ENCODE data around the gene PRR16.
"Not testable (repeated sequence)": the region's sequence is repeated elsewhere in the genome, so short reads cannot be mapped to it uniquely, and the experiment has no call there.

Gene PRR16

GRCh38 chr5:120463991-120464626 is at the start of gene PRR16:
PRR16 (plus strand) TSS chr5:120464300.
- intact Hi-C loops (cut with DNase I): no loop called here

GRCh38 chr5:120415985-120416384 is 48.1 kb upstream of the PRR16 start:
- no peak for DNase-seq
- intact Hi-C loops (cut with DNase I): no loop called here

More at GRCh38 chr5:120463991-120464626, at the start of gene PRR16:
- peak in 41 of 42 donors; percentile 10 to 80 (median 62) for DNase-seq

DNA sequence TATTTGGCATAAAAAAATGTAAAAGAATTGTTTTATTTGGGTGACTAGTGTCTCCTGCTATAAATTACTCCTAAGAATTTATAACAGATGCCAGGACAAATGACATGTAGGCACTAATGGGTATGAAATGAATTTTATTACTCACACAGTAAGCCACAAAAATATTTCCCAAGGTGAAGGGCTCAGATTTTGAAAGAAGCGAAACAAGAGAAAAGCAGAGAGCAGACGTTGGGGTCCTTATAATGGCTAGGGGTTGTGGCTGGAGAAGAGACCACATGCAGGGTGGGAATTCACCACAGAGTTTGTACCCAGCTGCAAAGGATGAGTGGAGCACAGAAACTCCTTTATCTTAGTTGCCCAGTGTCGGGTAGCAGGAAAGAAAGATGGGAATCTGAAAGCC is 45.0 kb upstream of the PRR16 start:
- intact Hi-C loops (cut with DNase I): no loop called here
- no peak for DNase-seq

- intact Hi-C loops (cut with DNase I); DNase-seq: not testable (repeated sequence)
Observed at GRCh38 chr5:120426633-120427275, 37.3 kb upstream of the PRR16 start.

DNA sequence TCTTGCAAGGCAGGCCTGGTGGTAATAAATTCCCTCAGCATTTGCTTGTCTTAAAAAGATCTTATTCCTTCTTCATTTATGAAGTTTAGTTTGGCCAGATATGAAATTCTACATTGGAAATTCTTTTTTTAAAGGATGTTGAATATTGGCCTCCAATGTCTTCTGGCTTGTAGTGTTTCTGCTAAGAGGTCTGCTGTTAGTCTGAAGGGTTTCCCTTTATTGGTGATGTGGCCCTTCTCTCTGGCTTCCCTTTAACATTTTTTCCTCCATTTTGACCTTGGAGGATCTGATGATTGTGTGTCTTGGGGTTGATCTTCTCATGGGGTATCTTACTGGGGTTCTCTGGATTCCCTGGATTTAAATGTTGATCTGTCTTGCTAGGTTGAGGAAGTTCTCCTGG is 33.5 kb upstream of the PRR16 start:
- no peak for DNase-seq
- intact Hi-C loops (cut with DNase I): no loop called here

DNA sequence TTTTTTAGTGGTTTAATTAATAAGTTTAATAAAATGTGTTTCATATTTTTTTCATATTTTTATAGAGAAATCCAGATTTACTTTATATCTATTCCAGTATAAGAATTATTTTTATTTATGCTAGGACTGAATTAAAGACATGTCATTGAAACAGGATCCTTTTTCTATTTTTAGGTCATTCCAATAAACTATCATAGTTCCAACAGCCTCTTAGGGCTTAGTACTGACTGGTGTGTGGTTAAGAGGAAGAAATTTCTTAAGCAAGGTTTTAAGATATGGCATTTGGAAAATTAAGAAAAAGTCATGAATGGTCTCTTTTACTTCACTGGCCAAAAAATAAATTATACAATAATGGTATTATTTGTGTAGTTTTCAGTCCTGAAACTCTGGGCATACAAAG is 31.2 kb upstream of the PRR16 start:
- intact Hi-C loops (cut with DNase I): no loop called here
- no peak for DNase-seq

DNA sequence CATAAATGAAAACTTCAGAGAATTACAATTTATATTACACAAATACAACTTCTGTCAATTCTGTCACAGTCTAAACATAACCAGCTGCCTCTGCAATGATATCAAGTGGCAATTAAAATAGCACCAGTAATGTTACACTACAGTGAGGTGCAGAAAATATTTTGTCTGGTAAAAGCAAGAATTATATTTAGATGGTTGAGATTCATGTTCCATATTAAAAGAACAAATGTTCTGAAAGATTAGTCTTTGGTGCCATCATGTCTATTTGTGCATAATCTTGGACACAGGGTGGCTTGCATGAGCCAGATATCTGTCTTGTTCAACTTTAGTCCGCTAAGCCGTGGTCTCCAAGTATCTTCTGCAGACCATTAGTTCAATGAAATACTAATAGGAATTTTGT is 29.0 kb upstream of the PRR16 start:
- no peak for DNase-seq
- intact Hi-C loops (cut with DNase I): no loop called here

DNA sequence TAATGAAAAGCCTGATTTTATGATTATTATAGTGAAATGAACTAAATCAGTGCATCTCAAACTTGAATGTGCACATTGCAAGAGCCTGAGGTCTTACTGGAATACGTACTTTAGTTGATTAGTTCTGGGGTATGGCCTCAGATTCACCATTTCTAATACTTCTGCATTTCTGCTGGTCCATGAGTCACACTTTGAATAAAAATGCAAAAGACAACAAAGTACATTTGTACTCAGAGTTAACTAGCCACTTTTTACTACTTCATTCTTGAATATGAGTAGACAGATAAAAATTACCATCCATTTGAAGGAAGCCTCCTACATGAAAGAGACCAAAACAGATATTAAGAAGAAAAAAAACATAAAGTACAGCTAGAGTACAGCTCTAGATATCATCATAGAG is 27.1 kb upstream of the PRR16 start:
- DNase-seq: no peak
- intact Hi-C loops (cut with DNase I): no loop called here

DNA sequence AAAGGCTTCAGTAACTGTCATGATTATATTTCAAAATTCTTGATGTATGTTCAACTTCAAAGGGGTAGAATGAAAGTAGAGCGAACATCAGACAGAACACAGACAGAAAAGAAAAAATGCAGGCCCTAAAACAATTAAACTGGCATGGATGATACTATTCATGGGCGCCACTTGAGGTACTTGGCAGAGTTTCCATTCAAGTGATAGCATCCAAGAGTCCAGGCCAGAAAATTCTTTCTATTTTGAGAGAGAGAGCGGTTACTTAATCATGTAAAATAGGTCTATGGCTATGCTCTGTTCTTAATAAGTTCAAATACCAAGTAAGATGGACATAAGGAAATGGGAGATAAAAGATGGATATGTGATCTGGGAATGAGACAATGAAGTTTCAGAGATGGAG is 21.4 kb upstream of the PRR16 start:
- no peak for DNase-seq
- intact Hi-C loops (cut with DNase I): no loop called here

DNA sequence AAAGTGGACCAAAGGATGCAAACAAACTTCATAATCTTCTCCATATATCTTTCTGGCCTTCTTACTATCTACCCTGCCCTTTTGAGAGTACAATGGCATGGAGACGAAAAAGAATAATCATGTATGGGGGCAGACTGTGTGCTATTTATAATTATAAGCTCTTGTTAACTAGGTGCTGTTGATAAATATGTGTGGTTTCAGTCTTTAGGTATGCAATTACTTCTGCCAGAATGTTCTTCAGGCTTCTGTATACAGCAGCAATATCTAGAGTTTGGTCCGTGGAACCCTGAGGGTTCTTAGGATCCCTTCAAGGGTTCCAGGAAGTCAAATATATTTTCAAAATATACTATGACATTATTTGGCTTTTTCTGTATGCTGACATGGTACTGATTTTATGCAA is 20.5 kb upstream of the PRR16 start:
- DNase-seq: no peak
- intact Hi-C loops (cut with DNase I): no loop called here

GRCh38 chr5:120446068-120446492 is 18.0 kb upstream of the PRR16 start:
- no peak for DNase-seq
- intact Hi-C loops (cut with DNase I): no loop called here

DNA sequence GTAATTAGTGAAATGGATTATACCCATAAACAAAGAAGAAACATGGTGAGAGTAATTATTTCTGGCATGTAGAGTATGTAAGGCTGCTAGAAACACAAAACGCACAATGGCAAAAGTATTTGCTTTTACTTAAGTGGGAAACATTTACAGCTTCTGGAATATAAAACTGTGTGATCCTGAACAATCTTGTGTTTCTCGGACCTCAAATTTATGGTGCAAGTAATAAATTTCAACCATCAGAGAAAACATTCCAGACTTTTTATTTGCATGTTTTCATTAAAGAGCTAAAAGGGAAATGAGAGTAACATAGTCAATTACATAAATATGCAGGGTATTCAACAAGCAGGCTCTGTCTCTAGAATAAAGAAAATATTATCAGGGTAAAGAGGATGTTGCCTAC is 17.2 kb upstream of the PRR16 start:
- no peak for DNase-seq
- intact Hi-C loops (cut with DNase I): no loop called here

- no peak for DNase-seq
- intact Hi-C loops (cut with DNase I): no loop called here
Observed at GRCh38 chr5:120447706-120448239, 16.3 kb upstream of the PRR16 start.

- intact Hi-C loops (cut with DNase I): no loop called here
- DNase-seq: no peak
Observed at GRCh38 chr5:120449501-120449900, 14.6 kb upstream of the PRR16 start.

DNA sequence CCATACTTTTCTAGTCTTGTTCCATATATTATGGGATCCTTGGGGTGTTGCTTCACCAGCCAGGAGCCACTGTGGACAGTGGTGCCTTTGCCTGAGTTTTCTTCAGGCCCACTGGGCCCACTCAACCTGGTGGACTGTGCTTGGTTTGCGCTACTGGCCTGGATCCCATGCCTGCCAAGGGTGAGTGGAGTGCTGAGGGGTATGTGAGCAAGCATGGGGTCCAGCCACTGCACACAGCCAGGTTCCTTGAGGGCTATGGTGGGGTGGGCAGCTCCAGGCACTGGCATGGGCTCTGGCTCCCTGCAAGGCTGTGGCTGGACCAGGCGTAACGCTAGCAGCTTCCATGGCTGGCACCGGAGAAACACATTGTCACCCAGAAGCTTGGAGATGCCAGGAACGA is 13.2 kb upstream of the PRR16 start:
- intact Hi-C loops (cut with DNase I): no loop called here
- DNase-seq: no peak

DNA sequence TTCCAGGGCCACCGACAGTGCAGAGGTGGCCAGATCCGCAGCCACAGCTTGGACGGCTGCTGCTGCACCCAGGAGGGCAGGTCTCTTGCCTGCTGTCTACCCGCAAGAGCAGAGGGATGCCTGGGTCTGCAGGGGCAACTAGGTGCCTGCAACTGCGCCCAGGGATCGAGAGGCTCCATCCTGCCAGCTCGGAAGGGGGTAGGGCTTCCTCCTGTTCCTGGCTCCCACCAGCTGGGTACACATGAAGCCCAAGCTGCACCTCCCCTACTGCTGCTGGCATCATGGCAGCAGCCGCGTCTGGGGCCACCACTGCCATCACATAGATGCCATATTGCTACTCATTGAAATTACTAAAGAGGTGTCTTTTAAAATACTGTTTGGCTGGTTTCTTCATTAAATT is 12.7 kb upstream of the PRR16 start:
- DNase-seq: no peak
- intact Hi-C loops (cut with DNase I): no loop called here

- intact Hi-C loops (cut with DNase I): no loop called here
Observed at GRCh38 chr5:120452471-120452870, 11.6 kb upstream of the PRR16 start.

DNA sequence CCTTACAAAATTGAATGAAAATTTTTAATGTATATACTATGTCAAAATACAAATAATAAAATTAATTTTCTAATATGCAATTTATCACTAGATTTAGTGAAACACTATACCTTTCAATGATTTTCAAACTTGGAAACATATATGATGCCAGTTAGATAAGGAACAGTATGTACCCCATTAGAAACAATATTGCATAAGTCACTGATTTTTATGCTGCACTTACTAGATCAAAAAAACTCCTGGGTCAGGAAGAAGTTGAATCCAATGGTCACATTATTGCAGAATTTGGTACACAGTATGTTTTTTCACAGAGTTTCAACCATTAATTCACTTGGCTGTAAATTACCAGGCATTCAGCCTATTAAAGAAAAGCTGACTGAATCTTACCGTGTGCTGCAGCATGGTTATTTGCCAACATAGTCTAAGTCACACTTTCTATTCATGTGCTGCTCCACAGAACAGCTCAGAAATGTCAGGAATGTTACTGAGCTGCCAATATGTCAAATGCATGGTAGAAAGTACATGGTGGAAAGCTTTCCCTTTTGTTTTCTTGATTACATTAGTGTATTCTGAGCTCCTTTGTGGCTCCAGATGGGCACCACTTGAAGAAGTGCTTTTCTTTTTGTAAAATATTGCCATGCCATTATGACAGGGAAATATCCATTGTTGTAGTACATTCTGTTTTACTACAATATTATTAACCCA is 9.9 kb upstream of the PRR16 start:
- intact Hi-C loops (cut with DNase I): no loop called here
- no peak for DNase-seq

More at GRCh38 chr5:120452471-120452870, 11.6 kb upstream of the PRR16 start:
- DNase-seq: no peak

DNA sequence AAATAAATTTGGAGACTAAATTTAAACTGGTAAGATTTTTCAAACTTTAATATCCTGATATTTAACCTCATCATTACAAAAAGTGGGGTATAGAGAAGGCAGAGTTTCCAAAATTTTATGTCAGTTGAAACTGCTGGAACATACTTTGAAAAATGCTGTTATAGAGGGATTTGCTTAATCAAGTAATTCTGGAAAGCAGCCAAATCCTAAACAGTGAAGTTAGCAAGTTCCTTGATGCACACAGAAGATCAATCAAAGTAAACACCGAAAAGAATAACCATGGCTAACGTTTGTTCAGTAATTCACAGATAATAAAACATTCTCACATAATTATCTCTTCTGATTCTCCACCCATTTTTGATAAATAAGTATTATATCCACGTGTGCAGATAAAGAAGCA is 8.1 kb upstream of the PRR16 start:
- intact Hi-C loops (cut with DNase I): no loop called here
- DNase-seq: no peak

- intact Hi-C loops (cut with DNase I): no loop called here
- DNase-seq: peak in 41 of 42 donors; percentile 9 to 82 (median 51)
Observed at GRCh38 chr5:120457839-120458507, 6.1 kb upstream of the PRR16 start.
